ENCODE measurements around the gene RNPS1.

Gene RNPS1

GRCh38 chr16:2216330-2216729 is 51.6 kb downstream of the RNPS1 start:
- DNase-seq (ENCODE audit: low read depth in 1 of 2, low spot score in 1 of 2) = no peak

GRCh38 chr16:2214719-2214968 is 53.3 kb downstream of the RNPS1 start, which contains the start of gene PGP:
PGP (minus strand) TSS chr16:2214840; CDS start chr16:2214777, 63 bp downstream.
- no peak for DNase-seq (ENCODE audit: low read depth in 1 of 2, low spot score in 1 of 2)

- no peak for DNase-seq (ENCODE audit: low read depth in 1 of 2, low spot score in 1 of 2)
Observed at GRCh38 chr16:2213817-2214718, 53.9 kb downstream of the RNPS1 start.

GRCh38 chr16:2212362-2213324 is 55.3 kb downstream of the RNPS1 start:
- DNase-seq (ENCODE audit: low read depth in 1 of 2, low spot score in 1 of 2) = no peak

- no peak for DNase-seq (ENCODE audit: low read depth in 1 of 2, low spot score in 1 of 2)
Observed at GRCh38 chr16:2211923-2212347, 56.0 kb downstream of the RNPS1 start.

GRCh38 chr16:2210386-2211365 is 57.2 kb downstream of the RNPS1 start, which contains the start of gene BRICD5:
BRICD5 (minus strand) TSS chr16:2210863; CDS start chr16:2210833, 30 bp downstream.
- DNase-seq (ENCODE audit: low read depth in 1 of 2, low spot score in 1 of 2) = no peak

GRCh38 chr16:2210009-2210332 is 58.0 kb downstream of the RNPS1 start:
- DNase-seq (ENCODE audit: low read depth in 1 of 2, low spot score in 1 of 2) = no peak

GRCh38 chr16:2209258-2210008 is 58.5 kb downstream of the RNPS1 start:
- DNase-seq (ENCODE audit: low read depth in 1 of 2, low spot score in 1 of 2) = no peak

GRCh38 chr16:2208772-2209171 is 59.2 kb downstream of the RNPS1 start:
- DNase-seq (ENCODE audit: low read depth in 1 of 2, low spot score in 1 of 2) = no peak

GRCh38 chr16:2208308-2208707 is 59.6 kb downstream of the RNPS1 start:
- no peak for DNase-seq (ENCODE audit: low read depth in 1 of 2, low spot score in 1 of 2)

GRCh38 chr16:2207872-2208271 is 60.1 kb downstream of the RNPS1 start:
- no peak for DNase-seq (ENCODE audit: low read depth in 1 of 2, low spot score in 1 of 2)

GRCh38 chr16:2206780-2207433 is 61.0 kb downstream of the RNPS1 start:
- no peak for DNase-seq (ENCODE audit: low read depth in 1 of 2, low spot score in 1 of 2)

GRCh38 chr16:2206420-2206779 is 61.5 kb downstream of the RNPS1 start:
- no peak for DNase-seq (ENCODE audit: low read depth in 1 of 2, low spot score in 1 of 2)

GRCh38 chr16:2205967-2206313 is 62.0 kb downstream of the RNPS1 start:
- DNase-seq (ENCODE audit: low read depth in 1 of 2, low spot score in 1 of 2) = no peak

- DNase-seq (ENCODE audit: low read depth in 1 of 2, low spot score in 1 of 2) = peak; percentile 88 to 89
Observed at GRCh38 chr16:2205104-2205966, 62.6 kb downstream of the RNPS1 start, which contains the start of gene MLST8. MLST8 (plus strand) TSS chr16:2205454; CDS start chr16:2206086, 632 bp downstream.

- DNase-seq (ENCODE audit: low read depth in 1 of 2, low spot score in 1 of 2) = no peak
Observed at GRCh38 chr16:2204416-2205103, 63.4 kb downstream of the RNPS1 start.

Data from stimulated activated CD4-positive, alpha-beta T cell treated with anti-CD3 and anti-CD28 coated beads, Interleukin-15, amount 100 ng/mL, for 1 hour (primary cell).